ENCODE results near the gene TPRN.

- TF ChIP-seq EZH2 (IDR thresholded peaks at IDR 0.05; ENCODE audit: low read length, missing control alignments) (no peak), CTCF (conservative IDR thresholded peaks at IDR 0.05 in 1 of 2, IDR thresholded peaks at IDR 0.05 in 1 of 2; ENCODE audit: low read depth in 1 of 2, low read length in 2 of 2) (no peak)
These were observed 30.6 kb downstream of the TPRN start, which contains the start of gene LRRC26 for GRCh38 chr9:137169896-137170358.
